Measurements from ENCODE around the gene PAPPA. TPM values are rescaled to one million over a fixed set of nuclear protein-coding genes. Genes with fewer than 3 reads are reported as not detected.

PAPPA gene
- total RNA-seq, 1 experiment from 2014 or later: 0.22 TPM

GRCh38 chr9:116393198-116393597 lies 239.6 kb downstream of the PAPPA start (continued):
- TF ChIP-seq CTCF (IDR thresholded peaks at IDR 0.05): no peak
- TF ChIP-seq SMAD3 (CRISPR knock-in tag; IDR thresholded peaks at IDR 0.05; ENCODE audit: borderline replicate concordance): no peak
- no peak for TF ChIP-seq IRF1 (CRISPR knock-in tag; IDR thresholded peaks at IDR 0.05)
- TF ChIP-seq USF1 (CRISPR knock-in tag; IDR thresholded peaks at IDR 0.05): no peak
- TF ChIP-seq ERG (CRISPR knock-in tag; IDR thresholded peaks at IDR 0.05): no peak

- no peaks in the 10 kb centered on the region for H3K27me3 Mint-ChIP-seq (ENCODE audit: low read depth)
- ChIA-PET CTCF (no interaction called here), POLR2A (no interaction called here)
- no peaks in the 10 kb centered on the region for H3K4me1 Mint-ChIP-seq
- no peak overlapping the region for H3K27ac Mint-ChIP-seq
- DNase-seq (ENCODE audit: low spot score): no peak
- no peaks in the 10 kb centered on the region for H3K36me3 Mint-ChIP-seq
- H3K9me3 Mint-ChIP-seq: no peaks in the 10 kb centered on the region
- no peak overlapping the region for H3K4me3 Mint-ChIP-seq
- ATAC-seq: no peak
- no peak for TF ChIP-seq ATF6 (CRISPR knock-in tag; IDR thresholded peaks at IDR 0.05)
- no peak for TF ChIP-seq SOX15 (CRISPR knock-in tag; IDR thresholded peaks at IDR 0.05)
- TF ChIP-seq CTCF (IDR thresholded peaks at IDR 0.05): no peak
- no peak for TF ChIP-seq ZBTB21 (CRISPR knock-in tag; IDR thresholded peaks at IDR 0.05; ENCODE audit: borderline replicate concordance)
- TF ChIP-seq MXD4 (CRISPR knock-in tag; IDR thresholded peaks at IDR 0.05; ENCODE audit: borderline replicate concordance): no peak
- no peak for TF ChIP-seq MAX (CRISPR knock-in tag; IDR thresholded peaks at IDR 0.05)
- no peak for TF ChIP-seq AR (CRISPR knock-in tag; IDR thresholded peaks at IDR 0.05)
- no peak for TF ChIP-seq KAT7 (CRISPR knock-in tag; IDR thresholded peaks at IDR 0.05; ENCODE audit: borderline replicate concordance)
- no peak for TF ChIP-seq CREB1 (CRISPR knock-in tag; IDR thresholded peaks at IDR 0.05)
- TF ChIP-seq E2F4 (CRISPR knock-in tag; IDR thresholded peaks at IDR 0.05; ENCODE audit: borderline replicate concordance, low read depth): no peak
- TF ChIP-seq USF1 (CRISPR knock-in tag; IDR thresholded peaks at IDR 0.05): no peak
- no peak for TF ChIP-seq ZNF532 (CRISPR knock-in tag; IDR thresholded peaks at IDR 0.05; ENCODE audit: borderline replicate concordance)
- TF ChIP-seq EMX1 (CRISPR knock-in tag; IDR thresholded peaks at IDR 0.05): no peak
These were observed 240.5 kb downstream of the PAPPA start for GRCh38 chr9:116394070-116394469.

Data from WTC11 (cell line).